ENCODE measurements around the gene ANKRD11. TPM values are rescaled to one million over a fixed set of nuclear protein-coding genes. Genes with fewer than 3 reads are reported as not detected.
"Not testable (repeated sequence)": the region's sequence is repeated elsewhere in the genome, so short reads cannot be mapped to it uniquely, and the experiment has no call there.

ANKRD11 gene
- polyA plus RNA-seq, 1 donor = 72.7 TPM

DNA sequence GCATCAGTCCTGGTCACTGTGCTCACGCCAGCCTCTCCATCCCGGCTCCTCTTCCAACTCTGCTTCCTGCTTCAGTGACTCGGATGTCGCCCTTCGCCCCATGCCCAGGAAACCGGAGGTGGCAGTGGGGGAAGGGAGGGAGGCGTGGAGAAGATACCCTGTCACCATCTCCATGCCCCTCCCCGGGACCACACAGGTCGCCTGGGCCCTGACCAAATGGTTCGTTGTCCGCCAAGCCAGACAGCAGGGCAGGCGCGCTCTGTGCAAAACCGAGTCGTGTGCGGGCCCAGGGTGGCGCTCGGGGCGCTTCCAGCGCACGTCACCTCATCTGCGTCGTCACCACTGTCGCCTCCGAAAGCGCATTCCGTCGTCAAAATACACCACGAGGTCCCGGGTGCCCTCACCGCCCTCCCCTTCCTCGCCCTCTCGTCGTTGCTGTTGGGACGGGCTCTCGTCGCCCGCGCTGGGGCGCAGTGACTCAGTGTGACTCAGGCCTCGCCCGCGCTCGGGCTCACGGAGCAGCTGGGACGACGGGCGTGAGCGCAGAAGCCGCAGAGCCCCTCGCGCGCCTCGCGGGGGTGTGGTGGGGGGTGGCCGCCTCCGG, 233.6 kb downstream of the ANKRD11 start:
- peak; percentile 29 for DNase-seq

DNA sequence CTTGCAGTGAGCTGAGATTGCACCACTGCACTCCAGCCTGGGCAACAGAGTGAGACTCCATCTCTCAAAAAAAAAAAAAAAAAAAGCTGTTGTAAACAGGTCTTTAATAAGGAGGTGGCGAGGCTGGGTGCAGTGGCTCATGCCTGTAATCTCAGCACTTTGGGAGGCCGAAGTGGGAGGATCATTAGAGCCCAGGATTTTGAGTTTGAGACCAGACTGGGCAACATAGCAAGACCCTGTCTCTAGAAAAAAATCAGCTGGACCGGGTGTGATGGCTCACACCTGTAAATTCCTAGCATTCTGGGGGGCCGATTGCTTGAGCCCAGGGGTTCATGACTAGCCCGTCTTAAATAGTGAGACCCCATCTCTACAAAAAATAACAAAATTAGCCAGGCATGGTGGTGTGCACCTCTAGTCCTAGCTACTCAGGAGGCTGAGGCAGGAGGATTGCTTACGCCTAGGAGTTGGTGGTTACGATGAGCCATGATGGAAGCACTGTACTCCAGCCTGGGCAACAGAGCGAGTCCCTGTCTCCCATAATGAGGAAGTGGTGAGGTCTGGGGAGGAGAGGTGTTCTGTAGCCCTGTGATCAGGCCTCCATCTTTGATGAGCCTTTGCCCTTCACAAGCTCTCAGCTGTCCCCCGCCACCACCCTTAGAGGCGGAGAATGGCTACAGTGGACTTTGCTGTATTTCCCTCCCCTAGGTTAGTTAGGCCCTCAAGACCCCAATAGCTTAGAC, 236.6 kb downstream of the ANKRD11 start:
- no peak for DNase-seq

DNA sequence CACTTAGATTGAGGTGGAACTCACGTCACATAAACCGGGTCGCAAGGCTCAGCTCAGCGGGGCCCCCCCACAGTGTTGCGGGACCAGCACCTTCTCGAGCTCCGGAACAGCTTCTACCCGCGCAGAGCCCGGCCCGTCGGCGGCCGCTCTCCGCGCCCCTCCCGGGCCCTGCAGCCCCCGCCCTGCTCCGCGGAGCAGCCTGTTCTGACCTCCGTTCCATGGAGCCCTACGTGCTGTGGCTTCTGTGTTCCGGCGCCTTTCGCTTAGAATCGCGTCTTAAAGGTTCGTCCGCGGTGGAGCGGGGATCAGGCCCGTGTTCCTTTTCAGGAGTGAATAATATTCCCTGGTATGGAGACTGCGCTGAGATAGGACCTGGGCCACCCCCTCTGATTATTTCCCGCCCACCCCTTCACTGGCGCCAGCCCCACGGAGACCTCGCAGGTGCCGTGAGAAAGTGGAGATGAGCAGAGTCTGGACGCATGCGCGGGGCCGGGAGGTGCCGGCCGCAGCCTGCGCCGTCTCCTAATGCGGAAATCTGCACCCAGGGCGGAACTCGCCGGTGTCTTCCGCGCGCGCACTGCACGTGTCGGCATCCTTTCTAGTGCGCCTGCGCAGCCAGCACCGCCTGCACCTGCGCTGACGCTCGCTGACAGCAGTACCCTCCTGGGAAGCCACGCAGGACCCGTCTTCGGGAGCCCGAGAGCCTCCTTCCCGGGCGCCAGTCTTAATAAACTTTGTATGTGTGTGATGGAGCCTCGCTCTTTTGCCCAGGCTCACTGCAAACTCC, 242.0 kb downstream of the ANKRD11 start:
- no peak for DNase-seq

- DNase-seq = not testable (repeated sequence)
Observed at GRCh38 chr16:89247734-89248075, 242.7 kb downstream of the ANKRD11 start.

DNA sequence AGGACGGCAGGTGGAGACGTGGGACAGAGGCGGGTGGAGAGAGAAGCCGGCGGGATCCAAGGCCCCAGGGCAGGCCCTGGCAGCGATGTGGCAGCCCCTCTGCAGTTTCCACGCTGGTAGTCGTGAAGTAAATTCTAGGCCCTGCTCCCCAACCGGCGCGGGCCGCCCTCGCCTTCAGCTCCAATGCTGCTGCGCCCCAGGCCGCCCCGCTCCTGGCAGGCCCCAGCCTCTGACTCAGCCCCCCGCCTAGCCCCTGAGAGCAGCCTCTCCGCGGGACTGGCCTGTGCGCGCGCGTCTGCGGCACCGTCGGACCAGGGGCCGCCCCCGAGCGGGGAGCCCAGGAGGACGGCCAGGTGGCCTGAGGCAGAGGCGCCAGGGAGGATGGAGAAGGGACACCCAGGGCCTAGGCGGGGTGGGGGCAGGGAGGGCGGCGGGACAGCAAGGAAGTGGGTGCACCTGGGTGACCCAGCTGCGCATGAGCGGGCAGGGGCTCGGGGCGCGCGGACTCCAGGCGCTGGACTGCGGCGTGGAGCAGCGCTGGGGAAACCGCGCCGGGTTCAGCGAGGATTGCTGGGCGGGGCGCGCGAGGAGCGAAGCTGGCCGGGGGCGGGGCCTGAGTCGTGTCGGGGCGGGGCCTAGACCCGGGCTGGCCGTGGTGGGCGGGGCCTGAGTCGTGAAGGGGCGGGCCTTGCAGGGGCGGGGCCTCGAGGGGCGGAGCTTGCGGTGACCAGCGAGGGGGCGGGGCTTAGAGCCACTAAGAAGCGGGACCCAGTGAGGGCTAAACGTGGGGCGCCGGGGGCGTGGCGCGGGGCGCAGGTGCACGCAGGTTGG, 243.2 kb downstream of the ANKRD11 start:
- peak; percentile 62 for DNase-seq

DNA sequence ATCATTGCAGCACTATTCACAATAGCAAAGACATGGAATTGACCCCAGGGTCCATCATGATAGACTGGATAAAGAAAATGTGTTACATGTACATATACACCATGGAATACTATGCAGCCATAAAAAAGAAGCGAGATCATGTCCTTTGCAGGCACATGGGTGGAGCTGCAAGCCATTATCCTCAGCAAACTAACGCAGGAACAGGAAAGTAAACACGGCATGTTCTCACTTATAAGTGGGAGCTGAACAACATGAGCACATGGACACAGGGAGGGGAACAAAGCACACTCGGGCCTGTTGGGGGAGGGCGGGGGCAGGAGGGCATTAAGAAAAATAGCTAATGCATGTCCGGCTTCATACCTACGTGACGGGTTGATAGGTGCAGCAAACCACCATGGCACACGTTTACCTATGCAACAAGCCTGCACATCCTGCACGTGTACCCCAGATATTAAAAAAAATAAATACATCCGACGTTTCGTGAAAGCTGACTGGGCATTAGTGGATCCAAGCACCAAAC, 243.9 kb downstream of the ANKRD11 start:
- DNase-seq = no peak

GRCh38 chr16:89244754-89245153, 245.6 kb downstream of the ANKRD11 start:
- DNase-seq = no peak

DNA sequence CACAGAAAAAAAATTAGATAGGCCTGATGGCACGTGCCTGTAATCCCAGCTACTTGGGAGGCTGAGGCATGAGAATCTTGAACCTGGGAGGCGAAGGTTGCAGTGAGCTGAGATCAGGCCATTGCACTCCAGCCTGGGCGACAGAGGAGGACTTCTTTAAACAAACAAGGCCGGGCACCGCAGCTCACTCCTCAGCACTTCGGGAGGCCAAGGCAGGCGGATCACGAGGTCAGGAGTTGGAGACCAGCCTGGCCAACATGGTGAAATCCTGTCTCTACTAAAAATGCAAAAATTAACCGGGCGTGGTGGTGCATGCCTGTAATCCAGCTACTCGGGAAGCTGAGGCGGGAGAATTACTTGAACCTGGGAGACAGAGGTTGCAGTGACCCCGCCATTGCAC, 246.1 kb downstream of the ANKRD11 start:
- not testable (repeated sequence) for DNase-seq

- no peak for DNase-seq
Observed at GRCh38 chr16:89243664-89244063, 246.7 kb downstream of the ANKRD11 start.

GRCh38 chr16:89242795-89243200, 247.6 kb downstream of the ANKRD11 start:
- DNase-seq = no peak

DNA sequence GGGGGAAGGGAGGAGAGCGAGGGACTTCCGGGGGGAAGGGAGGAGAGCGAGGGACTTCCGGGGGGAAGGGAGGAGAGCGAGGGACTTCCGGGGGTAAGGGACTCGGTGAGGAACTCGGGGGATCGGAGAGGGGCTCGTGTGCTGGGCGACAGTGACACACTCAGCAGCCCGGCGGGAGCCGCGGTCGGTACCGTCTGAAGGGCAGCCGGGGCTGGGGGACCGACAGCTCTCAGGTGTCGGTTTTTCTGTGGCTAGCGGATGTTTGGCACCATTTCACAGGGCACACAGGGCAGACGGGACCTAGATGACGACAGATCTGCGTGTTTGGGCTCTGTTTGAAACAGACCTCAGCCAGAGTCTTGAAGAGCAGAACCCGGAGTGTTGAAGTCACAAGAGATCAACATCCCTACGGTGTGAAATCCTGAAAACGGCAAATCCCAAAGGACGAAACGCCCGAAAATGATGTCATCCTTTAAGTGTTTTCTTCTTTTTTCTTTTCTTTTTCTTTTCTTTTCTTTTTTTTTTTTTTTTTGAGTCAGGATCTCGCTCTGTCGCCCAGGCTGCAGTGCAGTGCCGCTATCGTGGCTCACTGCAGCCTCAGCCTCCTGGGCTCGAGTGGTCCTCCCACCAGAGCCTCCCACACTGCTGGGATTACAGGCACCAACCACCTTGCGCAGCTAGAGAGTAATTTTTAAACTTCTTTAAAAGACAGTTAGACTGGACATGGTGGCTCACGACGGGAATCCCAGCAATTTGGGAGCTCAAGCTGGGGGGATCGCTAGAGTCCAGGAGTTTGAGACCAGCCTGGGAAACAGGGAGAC, 249.0 kb downstream of the ANKRD11 start:
- peak; percentile 79 for DNase-seq

- DNase-seq = no peak
Observed at GRCh38 chr16:89237733-89238132, 252.6 kb downstream of the ANKRD11 start.

- no peak for DNase-seq
Observed at GRCh38 chr16:89233678-89234490, 256.5 kb downstream of the ANKRD11 start.

DNA sequence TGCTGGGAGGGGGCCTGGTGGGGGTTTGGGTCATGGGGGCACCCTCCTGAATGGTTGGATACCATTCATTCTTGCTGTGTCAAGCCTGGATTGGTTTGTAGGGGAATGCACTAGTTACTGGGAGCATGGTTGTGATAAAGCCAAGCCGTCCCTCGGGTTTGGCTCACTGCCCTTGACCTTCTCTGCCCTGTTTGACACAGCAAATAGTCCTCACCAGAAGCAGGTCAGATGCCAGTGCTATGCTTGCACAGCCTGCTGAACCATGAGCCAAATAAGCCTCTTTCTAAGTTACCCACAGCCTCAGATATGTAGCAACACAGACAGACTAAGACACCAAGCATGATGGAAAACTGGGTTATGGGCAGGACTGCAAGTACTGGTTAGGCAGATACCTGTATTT, 258.3 kb downstream of the ANKRD11 start:
- no peak for DNase-seq

DNA sequence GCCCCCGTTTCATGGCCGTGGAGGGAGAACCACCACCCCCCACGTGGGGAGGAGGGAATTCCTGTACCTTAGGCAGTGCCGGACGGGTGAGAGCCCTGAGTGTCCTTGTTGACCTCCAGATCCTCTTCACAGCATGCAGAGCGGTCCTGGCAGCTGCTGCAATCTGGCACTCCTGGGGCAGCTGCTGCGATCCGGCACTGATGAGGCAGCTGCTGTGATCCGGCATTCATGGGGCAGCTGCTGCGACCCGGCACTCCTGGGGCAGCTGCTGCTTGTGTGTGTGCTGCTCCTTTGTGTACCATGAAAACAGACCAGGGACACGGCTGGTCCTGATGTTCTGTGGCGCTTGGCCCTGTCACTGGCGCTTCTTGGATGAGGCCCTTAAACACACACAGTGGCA, 260.1 kb downstream of the ANKRD11 start:
- DNase-seq = peak; percentile 57

DNA sequence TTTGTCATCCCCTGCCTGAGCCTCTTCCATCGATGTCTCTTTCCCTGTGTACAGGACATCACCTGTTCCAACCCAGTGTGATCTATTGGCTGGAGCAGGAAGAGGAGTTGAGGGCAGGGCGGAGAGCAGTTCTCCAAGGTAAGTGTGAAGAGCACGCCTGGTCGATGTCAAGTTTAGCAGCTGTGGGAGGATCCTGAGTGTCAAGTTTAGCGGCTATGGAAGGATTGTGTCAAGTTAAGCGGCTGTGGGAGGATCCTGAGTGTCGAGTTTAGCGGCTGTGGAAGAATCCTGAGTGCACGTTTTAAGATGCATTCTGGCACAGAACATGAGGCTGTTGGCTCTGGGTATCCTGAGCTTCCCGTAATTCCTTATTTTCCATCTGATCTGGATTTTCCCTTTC, 265.7 kb downstream of the ANKRD11 start:
- DNase-seq = no peak

- DNase-seq = no peak
Observed at GRCh38 chr16:89222931-89223330, 267.4 kb downstream of the ANKRD11 start.

DNA sequence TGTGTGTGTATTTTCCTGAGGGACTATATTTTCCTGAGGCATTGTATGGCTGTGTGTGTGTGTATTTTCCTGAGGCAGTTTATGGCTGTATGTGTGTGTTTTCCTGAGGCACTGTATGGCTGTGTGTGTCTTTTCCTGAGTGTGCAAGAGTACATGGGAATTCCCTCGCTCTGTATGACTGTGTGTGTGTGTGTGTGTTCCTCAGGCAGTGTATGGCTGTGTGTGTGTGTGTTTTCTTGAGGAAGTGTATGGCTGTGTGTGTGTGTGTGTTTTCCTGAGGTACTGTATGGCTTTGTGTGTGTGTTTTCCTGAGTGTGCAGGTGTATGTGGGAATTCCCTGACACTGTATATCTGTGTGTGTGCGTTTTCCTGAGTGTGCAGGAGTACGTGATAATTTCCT, 268.8 kb downstream of the ANKRD11 start:
- no peak for DNase-seq

DNA sequence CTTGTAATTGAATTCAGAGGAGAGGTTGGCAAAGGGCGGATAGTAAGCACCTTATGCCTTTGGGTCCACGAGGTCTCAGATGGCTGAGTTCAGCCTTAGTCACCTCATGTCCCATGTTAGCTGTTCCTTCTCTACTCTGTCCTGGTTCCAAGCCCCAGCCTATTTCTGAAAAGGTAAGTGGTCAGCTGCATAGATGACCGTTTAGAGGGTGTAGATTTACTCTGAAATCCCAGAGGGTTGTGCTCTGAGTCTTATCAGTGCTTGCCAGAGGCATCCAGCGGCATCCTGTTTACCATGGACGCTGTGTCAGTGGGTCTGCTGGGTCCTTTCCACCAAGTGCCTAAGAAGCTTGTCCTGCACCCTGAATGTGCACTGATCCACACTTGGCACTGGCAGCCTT, 271.0 kb downstream of the ANKRD11 start:
- DNase-seq = no peak

Data from hindlimb muscle (tissue), 1 donor.